HG03439 (cell line): ENCODE measurements around the gene SIL1.
"Not testable (repeated sequence)": the region's sequence is repeated elsewhere in the genome, so short reads cannot be mapped to it uniquely, and the experiment has no call there.

ENCODE experiments used
- ATAC-seq: cut with Tn5 transposase; IDR thresholded peaks from one replicate; pipeline ENCODE4 v1.9.1; 2021; ENCODE audit warnings: mild to moderate bottlenecking, moderate library complexity; ENCODE audit not compliant: unreplicated experiment

Gene SIL1

DNA sequence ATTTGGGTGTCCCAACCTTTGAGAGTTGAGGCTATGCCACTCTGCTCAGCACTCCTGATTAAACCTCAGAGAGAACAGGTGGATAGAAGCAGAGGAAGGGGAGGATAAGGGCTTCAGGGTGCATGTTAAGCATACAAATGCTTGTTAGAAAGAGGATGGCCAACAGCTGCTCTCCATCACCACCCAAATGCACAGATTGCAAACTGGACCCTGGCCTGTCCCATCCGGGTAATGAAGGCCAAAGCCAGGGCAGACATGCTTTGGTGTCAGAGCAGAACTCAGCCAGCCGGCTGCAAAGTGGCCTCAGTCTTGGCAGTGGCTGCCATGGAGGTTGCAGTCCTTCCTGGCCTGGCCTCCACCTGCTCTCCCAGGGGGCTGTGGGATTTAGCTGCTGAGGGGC, 84.3 kb downstream of the SIL1 start:
- ATAC-seq, result no peak

GRCh38 chr5:139112362-139112761, 85.8 kb downstream of the SIL1 start:
- ATAC-seq, result not testable (repeated sequence)

- no peak for ATAC-seq
These were observed 87.5 kb downstream of the SIL1 start for GRCh38 chr5:139110526-139111168.

DNA sequence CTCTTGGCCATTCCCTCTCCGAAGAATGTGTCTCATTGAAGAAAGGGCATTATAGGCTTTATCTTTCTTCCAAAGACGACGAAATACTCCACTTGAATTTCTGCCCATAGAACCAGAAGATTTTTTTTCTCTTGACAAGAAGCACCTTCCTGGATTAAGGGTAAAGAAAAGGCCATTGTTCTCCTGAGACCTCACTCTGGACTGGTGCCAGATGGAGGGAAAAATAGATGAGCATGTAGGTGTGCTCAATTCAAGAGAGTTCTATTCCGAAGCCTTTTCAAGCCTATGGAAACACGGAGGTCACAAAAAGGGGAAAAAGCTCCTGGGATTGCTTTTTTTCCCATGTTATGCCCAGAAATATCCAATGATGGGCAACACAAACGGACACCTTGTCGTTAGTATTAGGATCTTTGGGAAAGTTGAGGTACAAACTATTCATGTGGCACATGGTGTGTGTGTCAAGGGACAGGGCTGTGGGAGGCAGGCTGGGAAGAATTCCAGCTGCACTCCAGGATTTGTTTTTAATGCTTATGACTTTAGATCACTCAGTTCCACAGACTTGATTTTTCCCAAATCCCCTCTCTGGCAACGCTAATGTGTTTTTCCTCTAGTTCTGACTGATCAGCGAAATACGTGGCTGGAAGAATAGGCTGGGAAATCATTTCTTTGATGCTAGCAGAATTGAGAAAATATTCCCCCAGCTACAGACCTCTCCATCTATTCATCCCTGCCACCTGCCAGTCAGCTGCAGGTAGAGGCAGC, 89.9 kb downstream of the SIL1 start:
- no peak for ATAC-seq

- no peak for ATAC-seq
These were observed 92.5 kb downstream of the SIL1 start for GRCh38 chr5:139105621-139106071.

GRCh38 chr5:139104577-139105276, 93.4 kb downstream of the SIL1 start:
- no peak for ATAC-seq

GRCh38 chr5:139103762-139104161, 94.4 kb downstream of the SIL1 start:
- ATAC-seq, result no peak

DNA sequence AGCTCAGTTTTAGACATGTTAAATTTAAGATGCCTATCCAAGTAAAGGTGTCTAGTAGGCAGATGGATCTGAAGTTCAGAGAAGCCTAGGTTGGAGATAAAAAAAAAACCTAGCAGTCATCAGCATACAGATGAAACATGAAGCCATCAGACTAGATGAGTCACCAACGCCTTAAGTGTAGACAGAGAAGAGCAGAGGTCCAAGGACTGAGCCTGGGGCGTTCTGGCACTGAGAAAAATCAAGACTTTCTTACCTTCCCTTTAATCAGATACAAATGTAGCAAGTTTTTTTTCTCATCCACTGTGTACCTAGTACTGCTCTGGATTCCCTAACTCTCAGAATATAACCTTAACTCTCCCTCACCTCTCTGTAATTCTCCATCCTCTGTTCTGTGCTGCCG, 97.3 kb downstream of the SIL1 start:
- no peak for ATAC-seq

GRCh38 chr5:139094154-139095131, 103.7 kb downstream of the SIL1 start:
- peak; percentile 86 for ATAC-seq

DNA sequence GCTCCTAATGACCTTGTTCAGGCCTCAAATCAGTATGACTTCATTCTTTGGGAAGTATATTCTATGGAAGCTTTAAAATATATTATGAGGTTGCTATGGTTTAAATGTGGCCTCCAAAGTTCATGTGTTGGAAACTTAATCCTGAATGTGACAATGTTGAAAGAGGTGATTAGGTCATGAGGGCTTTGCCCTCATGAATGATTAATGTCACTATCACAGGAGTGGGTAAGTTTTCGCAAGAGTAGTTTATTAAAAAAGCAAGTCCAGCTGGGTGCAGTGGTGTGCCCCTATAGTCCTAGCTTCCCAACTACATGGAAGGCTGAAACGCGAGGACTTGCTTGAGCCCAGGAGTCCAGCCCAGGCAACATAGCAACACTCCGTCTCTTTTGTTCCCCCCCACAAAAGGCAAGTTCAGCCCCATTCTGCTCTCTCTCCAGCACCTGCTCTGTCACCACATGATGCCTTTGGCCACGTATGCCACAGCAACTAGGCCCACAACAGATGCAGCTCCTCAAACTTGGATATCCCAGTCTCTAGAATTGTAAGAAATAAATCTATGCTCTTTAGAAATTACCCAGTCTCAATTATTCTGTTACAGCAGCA, 105.3 kb downstream of the SIL1 start:
- ATAC-seq, result no peak

DNA sequence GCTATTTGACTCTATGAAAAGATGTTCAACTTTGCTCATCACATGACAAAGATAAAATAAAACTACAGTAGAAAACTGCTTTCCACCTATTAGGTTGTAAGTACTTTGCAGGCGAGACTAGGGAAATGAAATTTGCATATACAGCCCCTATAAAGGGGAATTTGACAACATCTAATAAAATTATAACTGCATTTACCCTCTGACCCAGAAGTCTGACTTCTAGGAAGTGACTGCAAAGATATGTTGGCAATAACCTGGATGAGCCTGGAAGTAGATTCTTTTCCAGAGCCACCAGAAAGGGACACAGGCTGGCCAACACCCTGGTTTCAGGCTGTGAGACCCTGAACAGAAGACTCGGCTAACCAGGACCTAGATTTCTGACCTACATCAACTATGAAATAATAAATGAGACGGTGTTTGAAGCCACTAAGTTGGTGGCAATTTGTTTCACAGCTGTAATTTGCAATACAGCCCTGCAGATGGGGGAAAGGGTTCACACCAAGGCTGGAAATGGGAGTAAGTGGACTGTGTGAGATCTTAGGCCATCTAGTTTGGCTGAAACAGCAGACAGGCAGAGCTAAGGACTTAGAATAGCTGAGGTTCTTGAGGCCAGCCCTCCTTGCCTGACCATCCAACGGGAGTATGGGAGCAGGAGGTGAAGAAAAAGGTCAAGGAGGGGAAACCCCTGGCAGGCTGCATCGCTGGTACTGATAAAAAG, 106.6 kb downstream of the SIL1 start:
- ATAC-seq, result no peak

GRCh38 chr5:139090581-139090980, 107.6 kb downstream of the SIL1 start:
- no peak for ATAC-seq

- ATAC-seq, result no peak
These were observed 110.1 kb downstream of the SIL1 start for GRCh38 chr5:139088024-139088423.

DNA sequence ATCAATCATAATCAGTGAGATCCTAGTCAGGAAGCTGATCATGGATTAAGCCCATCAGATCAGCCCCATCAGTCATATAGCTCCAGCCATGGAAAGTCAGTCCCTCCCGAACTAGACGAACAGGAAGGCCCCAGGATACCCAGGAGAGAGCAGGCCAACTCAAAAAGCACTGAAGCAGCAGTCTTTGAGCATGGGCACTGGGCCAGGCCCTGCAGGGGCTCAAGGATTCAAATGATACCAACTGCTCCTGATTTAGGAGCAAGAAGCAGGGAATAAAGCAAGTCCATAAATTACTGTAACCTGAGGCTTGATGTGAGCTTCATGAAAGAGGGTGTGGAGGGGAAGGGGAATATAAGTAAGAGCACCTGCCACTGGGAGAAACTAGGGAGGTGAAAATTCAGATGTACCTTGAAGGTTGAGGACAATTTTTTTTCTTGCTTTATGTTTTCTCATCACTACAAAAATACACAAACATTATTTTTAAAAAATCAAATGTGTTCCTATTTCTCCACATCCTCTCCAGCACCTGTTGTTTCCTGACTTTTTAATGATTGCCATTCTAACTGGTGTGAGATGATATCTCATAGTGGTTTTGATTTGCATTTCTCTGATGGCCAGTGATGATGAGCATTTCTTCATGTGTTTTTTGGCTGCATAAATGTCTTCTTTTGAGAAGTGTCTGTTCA, 115.2 kb downstream of the SIL1 start:
- no peak for ATAC-seq

GRCh38 chr5:139079991-139080610, 118.1 kb downstream of the SIL1 start:
- no peak for ATAC-seq

GRCh38 chr5:139079225-139079990, 118.8 kb downstream of the SIL1 start:
- ATAC-seq, result no peak

- ATAC-seq, result no peak
These were observed 119.8 kb downstream of the SIL1 start for GRCh38 chr5:139078345-139078744.

DNA sequence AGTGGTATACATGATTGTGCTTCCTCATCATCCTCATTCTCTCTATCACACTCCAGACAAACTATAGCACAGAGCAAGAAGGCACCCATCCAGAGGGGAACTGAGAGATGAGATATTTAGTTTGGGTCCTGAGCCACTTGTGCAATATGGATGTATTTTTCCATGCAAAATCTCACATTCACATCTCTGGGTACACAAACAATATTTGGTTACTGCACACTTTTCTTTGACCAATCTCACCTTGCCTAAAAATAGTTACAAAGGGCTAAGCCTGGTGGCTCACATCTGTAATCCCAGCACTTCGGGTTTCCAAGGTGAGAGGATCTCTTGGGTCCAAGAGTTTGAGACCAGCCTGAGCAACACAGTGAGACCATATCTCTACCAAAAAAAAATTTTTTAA, 120.3 kb downstream of the SIL1 start:
- ATAC-seq, result no peak
